Upper lobe of right lung (tissue), 1 donor: ENCODE measurements around the gene HMGXB3. TPM values are rescaled to one million over a fixed set of nuclear protein-coding genes. Genes with fewer than 3 reads are reported as not detected.
"Not testable (repeated sequence)": the region's sequence is repeated elsewhere in the genome, so short reads cannot be mapped to it uniquely, and the experiment has no call there.

ENCODE experiments used
- ATAC-seq: fragments of 200-7000 bp; cut with Tn5 transposase; one replicate; pipeline ENCODE4 v1.9.1; 2020; ENCODE audit warnings: mild to moderate bottlenecking, moderate library complexity
- DNase-seq: peaks from one replicate; pipeline ENCODE4 v3.0.0-alpha.2; 2020
- H3K27ac ChIP-seq: fragments of 200-600 bp; one replicate; pipeline ENCODE4 v1.8.0; 2022
- H3K27me3 ChIP-seq: fragments of 200-600 bp; one replicate; pipeline ENCODE4 v1.8.0; 2022; ENCODE audit warnings: mild to moderate bottlenecking
- H3K36me3 ChIP-seq: fragments of 200-600 bp; one replicate; pipeline ENCODE4 v1.8.0; 2022
- H3K4me1 ChIP-seq: fragments of 200-600 bp; one replicate; pipeline ENCODE4 v1.8.0; 2022
- H3K4me3 ChIP-seq: fragments of 200-600 bp; one replicate; pipeline ENCODE4 v1.8.0; 2022; ENCODE audit warnings: mild to moderate bottlenecking
- H3K9me3 ChIP-seq: fragments of 200-600 bp; one replicate; pipeline ENCODE4 v1.8.0; 2022
- CTCF ChIP-seq: fragments of 200-600 bp; IDR thresholded peaks from one replicate; pipeline ENCODE4 v1.8.0; 2022; ENCODE audit warnings: antibody characterized with exemption
- intact Hi-C: fragments of 100-400 bp; cut with DNase I; formaldehyde crosslinking; loops from one replicate; pipeline ENCODE4 v1.11.0; 2022
- total RNA-seq: library from RNA; stranded (reverse); fragmentation: NEBNext Ultra II Directional; extraction: Animal tissue kit (Norgen Biotek cat#: 25700); gene quantifications from one replicate; pipeline ENCODE4 v1.2.1, GENCODE V29; 2021
- donor health status: DM: no; HTN: yes; CAD: no; lungs with severe emphysema.

Gene HMGXB3
- total RNA-seq, 1 donor from 2014 or later = 33.7 TPM

GRCh38 chr5:150044329-150044681 lies 43.8 kb downstream of the HMGXB3 start:
- ATAC-seq (no peak), DNase-seq (no peak)
- TF ChIP-seq CTCF = no peak
- Histone ChIP-seq H3K27ac (no peak overlapping the region), H3K4me1 (peaks cover 15% of the 10 kb centered on the region), H3K9me3 (no peaks in the 10 kb centered on the region), H3K36me3 (peaks cover 90% of the 10 kb centered on the region), H3K27me3 (no peaks in the 10 kb centered on the region), H3K4me3 (no peak overlapping the region)
- intact Hi-C loops = no loop called here

GRCh38 chr5:150044712-150045111 lies 44.2 kb downstream of the HMGXB3 start:
- Histone ChIP-seq H3K4me1 (peaks cover 15% of the 10 kb centered on the region), H3K27ac (no peak overlapping the region), H3K36me3 (peaks cover 90% of the 10 kb centered on the region), H3K27me3 (no peaks in the 10 kb centered on the region), H3K9me3 (no peaks in the 10 kb centered on the region), H3K4me3 (no peak overlapping the region)
- TF ChIP-seq CTCF = no peak
- intact Hi-C loops = no loop called here
- ATAC-seq (no peak), DNase-seq (no peak)

- peaks cover 90% of the 10 kb centered on the region for H3K36me3 ChIP-seq
- peaks cover 15% of the 10 kb centered on the region for H3K4me1 ChIP-seq
- H3K4me3 ChIP-seq = no peak overlapping the region
- no peak for TF ChIP-seq CTCF
- no peaks in the 10 kb centered on the region for H3K9me3 ChIP-seq
- H3K27me3 ChIP-seq = no peaks in the 10 kb centered on the region
- intact Hi-C loops = no loop called here
- H3K27ac ChIP-seq = no peak overlapping the region
- ATAC-seq (no peak), DNase-seq (no peak)
These were observed 45.0 kb downstream of the HMGXB3 start for GRCh38 chr5:150045549-150045948.

- peaks cover 15% of the 10 kb centered on the region for H3K4me1 ChIP-seq
- DNase-seq (no peak), ATAC-seq (no peak)
- H3K36me3 ChIP-seq = peaks cover 90% of the 10 kb centered on the region
- TF ChIP-seq CTCF = no peak
- no peak overlapping the region for H3K27ac ChIP-seq
- H3K9me3 ChIP-seq = no peaks in the 10 kb centered on the region
- H3K4me3 ChIP-seq = no peak overlapping the region
- intact Hi-C loops = no loop called here
- no peaks in the 10 kb centered on the region for H3K27me3 ChIP-seq
These were observed 45.5 kb downstream of the HMGXB3 start for GRCh38 chr5:150046031-150046430.

GRCh38 chr5:150050172-150050811 lies 49.8 kb downstream of the HMGXB3 start:
- intact Hi-C loops, ATAC-seq, H3K27ac ChIP-seq, DNase-seq, H3K27me3 ChIP-seq, H3K4me3 ChIP-seq, H3K9me3 ChIP-seq, H3K4me1 ChIP-seq: not testable (repeated sequence)
- peaks cover 100% of the 10 kb centered on the region for H3K36me3 ChIP-seq

GRCh38 chr5:150051657-150052195 lies 51.2 kb downstream of the HMGXB3 start:
- intact Hi-C loops = no loop called here
- no peak for DNase-seq
- no peak for ATAC-seq
- H3K9me3 ChIP-seq = no peaks in the 10 kb centered on the region
- H3K4me3 ChIP-seq = no peak overlapping the region
- H3K36me3 ChIP-seq = peaks cover 89% of the 10 kb centered on the region
- H3K27ac ChIP-seq = no peak overlapping the region
- no peak for TF ChIP-seq CTCF
- H3K27me3 ChIP-seq = no peaks in the 10 kb centered on the region
- H3K4me1 ChIP-seq = no peaks in the 10 kb centered on the region
